IMR-90 (cell line): ENCODE results near the gene ABLIM3. TPM values are rescaled to one million over a fixed set of nuclear protein-coding genes. Genes with fewer than 3 reads are reported as not detected.

ENCODE experiments used
- ATAC-seq: fragments of 200-7000 bp; cut with Tn5 transposase; 2 replicates; pipeline ENCODE4 v1.9.1; 2020; ENCODE audit warnings: low read depth, mild to moderate bottlenecking, moderate library complexity
- BruUV-seq: library from RNA; stranded (reverse); fragments of 400-500 nt; replicated peaks from 2 replicates; lab custom pipeline; 2021; lab: Mats Ljungman, UMichigan
- CTCF ChIA-PET: fragments of 300-600 bp; formaldehyde crosslinking; extraction: SDS; loops from one replicate; lab custom pipeline; 2021; ENCODE audit warnings: antibody characterized with exemption; lab: Yijun Ruan, JAX
- POLR2A ChIA-PET: fragments of 300-600 bp; sonication (Branson Sonifier 250); formaldehyde crosslinking; loops from one replicate; lab custom pipeline; 2022; ENCODE audit warnings: antibody characterized with exemption; ENCODE audit not compliant: unreplicated experiment; lab: Charles Lee
- DNase-seq: peaks from one replicate; pipeline ENCODE4 v3.0.0; 2013
- H2AFZ ChIP-seq: replicated peaks from 2 replicates; pipeline ENCODE3; 2013; ENCODE audit warnings: low read length, mild to moderate bottlenecking; ENCODE audit not compliant: poor library complexity
- H2AK5ac ChIP-seq: 2 replicates; pipeline ENCODE4 v1.6.1; 2013; ENCODE audit warnings: low read depth, low read length, inconsistent platforms
- H2AK9ac ChIP-seq: replicated peaks from 2 replicates; pipeline ENCODE3; 2013; ENCODE audit warnings: mild to moderate bottlenecking, low read depth, low read length, moderate library complexity; ENCODE audit not compliant: poor library complexity
- H2BK120ac ChIP-seq: 2 replicates; pipeline ENCODE4 v1.6.1; 2013; ENCODE audit warnings: low read depth, low read length, inconsistent platforms
- H2BK15ac ChIP-seq: 3 replicates; pipeline ENCODE4 v1.6.1; 2013; ENCODE audit warnings: low read depth, low read length, inconsistent platforms
- H2BK20ac ChIP-seq: 2 replicates; pipeline ENCODE4 v1.6.1; 2013; ENCODE audit warnings: low read depth, mild to moderate bottlenecking, inconsistent platforms, low read length, moderate library complexity
- H2BK5ac ChIP-seq: 2 replicates; pipeline ENCODE4 v1.6.1; 2013; ENCODE audit warnings: mild to moderate bottlenecking, low read depth, low read length, inconsistent platforms; ENCODE audit not compliant: poor library complexity, severe bottlenecking
- H3K14ac ChIP-seq: replicated peaks from 2 replicates; pipeline ENCODE4 v1.6.1; 2013; ENCODE audit warnings: low read depth, low read length, inconsistent platforms
- H3K18ac ChIP-seq: 2 replicates; pipeline ENCODE4 v1.6.1; 2013; ENCODE audit warnings: low read depth, low read length, control low read depth
- H3K23ac ChIP-seq: 2 replicates; pipeline ENCODE4 v1.6.1; 2013; ENCODE audit warnings: low read depth, low read length, inconsistent platforms
- H3K27ac ChIP-seq: 2 replicates; pipeline ENCODE4 v1.5.1; 2013; ENCODE audit warnings: mild to moderate bottlenecking, control low read depth, low read length; ENCODE audit not compliant: insufficient read depth
- H3K27me3 ChIP-seq: 2 replicates; pipeline ENCODE4 v1.6.1; 2013; ENCODE audit warnings: low read length; ENCODE audit not compliant: control insufficient read depth, insufficient read depth
- H3K36me3 ChIP-seq: 2 replicates; pipeline ENCODE4 v1.6.1; 2013; ENCODE audit warnings: low read length, mixed read lengths; ENCODE audit not compliant: control insufficient read depth, insufficient read depth
- H3K4ac ChIP-seq: 2 replicates; pipeline ENCODE4 v1.6.1; 2013; ENCODE audit warnings: low read depth, low read length, inconsistent platforms
- H3K4me1 ChIP-seq: 2 replicates; pipeline ENCODE4 v1.6.1; 2013; ENCODE audit warnings: low read length, mixed read lengths; ENCODE audit not compliant: control insufficient read depth, insufficient read depth
- H3K4me2 ChIP-seq: 2 replicates; pipeline ENCODE4 v1.6.1; 2013; ENCODE audit warnings: low read depth, mild to moderate bottlenecking, control low read depth, low read length, moderate library complexity
- H3K4me3 ChIP-seq: 2 replicates; pipeline ENCODE4 v1.5.1; 2013; ENCODE audit warnings: low read depth, mild to moderate bottlenecking, control low read depth, low read length, moderate library complexity; ENCODE audit not compliant: insufficient read depth
- H3K56ac ChIP-seq: 2 replicates; pipeline ENCODE4 v1.6.1; 2013; ENCODE audit warnings: low read length, inconsistent platforms; ENCODE audit not compliant: insufficient read depth; ENCODE audit errors: extremely low read depth
- H3K79me1 ChIP-seq, 2 experiments: 2 replicates each; pipeline ENCODE4 v1.6.1; 2013; ENCODE audit warnings: low read length in 2 of 2, inconsistent platforms in 1 of 2, low read depth in 1 of 2
- H3K9ac ChIP-seq: 2 replicates; pipeline ENCODE4 v1.6.1; 2013; ENCODE audit warnings: low read depth, low read length, control low read depth
- H3K9me1 ChIP-seq: 2 replicates; pipeline ENCODE4 v1.6.1; 2013; ENCODE audit warnings: low read length, inconsistent platforms; ENCODE audit not compliant: insufficient read depth
- H3K9me3 ChIP-seq: 2 replicates; pipeline ENCODE4 v1.6.1; 2013; ENCODE audit warnings: low read length; ENCODE audit not compliant: control insufficient read depth, insufficient read depth
- H4K20me1 ChIP-seq: 2 replicates; pipeline ENCODE4 v1.6.1; 2013; ENCODE audit warnings: low read length, inconsistent platforms; ENCODE audit not compliant: insufficient read depth
- H4K5ac ChIP-seq: 2 replicates; pipeline ENCODE4 v1.6.1; 2013; ENCODE audit warnings: mild to moderate bottlenecking, low read depth, low read length, control low read depth
- H4K8ac ChIP-seq, 2 experiments: 2 replicates each; pipeline ENCODE4 v1.6.1; 2013; ENCODE audit warnings: low read depth in 2 of 2, low read length in 2 of 2, control low read depth in 1 of 2, inconsistent platforms in 1 of 2
- H4K91ac ChIP-seq: 2 replicates; pipeline ENCODE4 v1.6.1; 2013; ENCODE audit warnings: low read depth, low read length, inconsistent platforms; ENCODE audit not compliant: insufficient read depth
- BHLHE40 ChIP-seq: fragments of 150-350 bp; IDR thresholded peaks from 2 replicates; pipeline ENCODE4 v1.6.1; 2016; ENCODE audit warnings: mild to moderate bottlenecking, low read depth, low read length
- CEBPB ChIP-seq: IDR thresholded peaks from 2 replicates; pipeline ENCODE4 v1.6.1; 2012; ENCODE audit warnings: low read depth, low read length, improper control_type of control experiment
- CHD1 ChIP-seq: IDR thresholded peaks from 2 replicates; pipeline ENCODE4 v1.6.1; 2012; ENCODE audit warnings: low read depth, low read length, improper control_type of control experiment
- FOS ChIP-seq: fragments of 150-350 bp; IDR thresholded peaks from 2 replicates; pipeline ENCODE4 v1.6.1; 2016; ENCODE audit warnings: low read depth, low read length
- MAZ ChIP-seq: IDR thresholded peaks from 2 replicates; pipeline ENCODE4 v1.6.1; 2012; ENCODE audit warnings: low read depth, mild to moderate bottlenecking, low read length, improper control_type of control experiment, moderate library complexity, borderline replicate concordance
- MXI1 ChIP-seq: IDR thresholded peaks from 2 replicates; pipeline ENCODE4 v1.6.1; 2012; ENCODE audit warnings: low read depth, mild to moderate bottlenecking, low read length, moderate library complexity, borderline replicate concordance
- POLR2A ChIP-seq: IDR thresholded peaks from 2 replicates; pipeline ENCODE4 v1.6.1; 2012; ENCODE audit warnings: mild to moderate bottlenecking, low read depth, low read length
- RCOR1 ChIP-seq: IDR thresholded peaks from 2 replicates; pipeline ENCODE4 v1.6.1; 2012; ENCODE audit warnings: mild to moderate bottlenecking, low read length, improper control_type of control experiment; ENCODE audit not compliant: insufficient replicate concordance
- SMC3 ChIP-seq: fragments of 150-350 bp; IDR thresholded peaks from 2 replicates; pipeline ENCODE4 v1.6.1; 2016; ENCODE audit warnings: low read depth, mild to moderate bottlenecking, antibody characterized with exemption, low read length, moderate library complexity
- dilution Hi-C: fragments of 300-500 bp; cut with HindIII; formaldehyde crosslinking; loops from one replicate; pipeline ENCODE4 v1.14.3; 2018; ENCODE audit warnings: low sequenced_read_pairs; ENCODE audit not compliant: unreplicated experiment
- in situ Hi-C: fragments of 300-500 bp; cut with MboI; formaldehyde crosslinking; loops from 3 replicates; pipeline ENCODE4 v1.14.3; 2019; ENCODE audit warnings: low sequenced_read_pairs, inconsistent platforms, mixed read lengths
- intact Hi-C: fragments of 100-400 bp; cut with micrococcal nuclease; formaldehyde crosslinking; loops from 2 replicates; pipeline ENCODE4 v1.10.0; 2022
- polyA plus RNA-seq, 3 experiments: library from polyadenylated mRNA; depleted of rRNA; stranded (reverse); fragments of >200 nt; gene quantifications; 2 replicates each; pipeline ENCODE4 v1.2.3, GENCODE V29; 2012; ENCODE audit warnings: low replicate concordance in 1 of 3
- total RNA-seq: library from RNA; depleted of rRNA; stranded (reverse); fragments of >200 nt; gene quantifications from 2 replicates; pipeline ENCODE4 v1.2.3, GENCODE V29; 2012
- TF ChIP-seq, protein P1 (sequence below): conservative IDR thresholded peaks from 2 replicates; pipeline ENCODE4 v1.5.1; 2012; ENCODE audit warnings: mild to moderate bottlenecking, low read depth, low read length, improper control_type of control experiment
- TF ChIP-seq, protein P2 (sequence below): fragments of 150-350 bp; IDR thresholded peaks from 2 replicates; pipeline ENCODE4 v1.6.1; 2016; ENCODE audit warnings: low read depth, mild to moderate bottlenecking, low read length, moderate library complexity, borderline replicate concordance

ABLIM3 gene
- total and polyA plus RNA-seq, 2 of the 4 experiments (the other 2 are of a cell fraction) = 33.3 to 69.9 TPM

DNA sequence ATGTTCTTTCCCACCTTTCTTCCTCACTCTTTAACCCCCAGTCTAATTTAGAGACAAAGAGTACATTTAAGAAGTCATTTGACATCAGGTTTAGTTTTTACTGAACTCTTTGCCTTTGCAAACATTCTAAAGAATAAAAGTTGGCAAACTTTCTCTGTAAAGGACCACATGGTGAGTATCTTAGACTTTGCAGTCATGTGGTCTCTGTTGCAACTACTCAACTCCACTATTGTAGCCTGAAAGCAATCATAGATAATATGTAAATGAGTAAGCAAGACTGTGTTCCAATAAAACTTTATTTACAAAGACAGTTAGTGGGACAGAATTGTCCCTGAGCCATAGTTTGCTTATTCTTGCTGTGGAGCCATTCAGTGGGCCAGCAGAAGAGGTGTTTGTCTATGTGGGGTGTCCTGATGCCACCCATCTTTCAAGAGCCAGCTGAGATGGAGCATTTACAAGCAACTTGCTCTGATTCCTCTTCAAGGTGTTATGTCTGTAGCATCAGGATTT is 25.4 kb downstream of the ABLIM3 start:
- H3K36me3 ChIP-seq = peaks cover 3% of the 10 kb centered on the region; the same call in 1 of the 2 replicates
- dilution Hi-C loops (no loop called here), in situ Hi-C loops (loop anchor here (25.0 kb wide), 1 partner anchor 396 kb away; the partner anchor contains the start of gene CSNK1A1), intact Hi-C loops (no loop called here)
- TF ChIP-seq FOS (no peak), MAZ (no peak), SMC3 (no peak), BHLHE40 (no peak), POLR2A (no peak), MXI1 (no peak), CEBPB (no peak), RCOR1 (no peak), CHD1 (no peak)
- TF ChIP-seq, protein P1, sequence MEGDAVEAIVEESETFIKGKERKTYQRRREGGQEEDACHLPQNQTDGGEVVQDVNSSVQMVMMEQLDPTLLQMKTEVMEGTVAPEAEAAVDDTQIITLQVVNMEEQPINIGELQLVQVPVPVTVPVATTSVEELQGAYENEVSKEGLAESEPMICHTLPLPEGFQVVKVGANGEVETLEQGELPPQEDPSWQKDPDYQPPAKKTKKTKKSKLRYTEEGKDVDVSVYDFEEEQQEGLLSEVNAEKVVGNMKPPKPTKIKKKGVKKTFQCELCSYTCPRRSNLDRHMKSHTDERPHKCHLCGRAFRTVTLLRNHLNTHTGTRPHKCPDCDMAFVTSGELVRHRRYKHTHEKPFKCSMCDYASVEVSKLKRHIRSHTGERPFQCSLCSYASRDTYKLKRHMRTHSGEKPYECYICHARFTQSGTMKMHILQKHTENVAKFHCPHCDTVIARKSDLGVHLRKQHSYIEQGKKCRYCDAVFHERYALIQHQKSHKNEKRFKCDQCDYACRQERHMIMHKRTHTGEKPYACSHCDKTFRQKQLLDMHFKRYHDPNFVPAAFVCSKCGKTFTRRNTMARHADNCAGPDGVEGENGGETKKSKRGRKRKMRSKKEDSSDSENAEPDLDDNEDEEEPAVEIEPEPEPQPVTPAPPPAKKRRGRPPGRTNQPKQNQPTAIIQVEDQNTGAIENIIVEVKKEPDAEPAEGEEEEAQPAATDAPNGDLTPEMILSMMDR = no peak
- TF ChIP-seq, protein P2, sequence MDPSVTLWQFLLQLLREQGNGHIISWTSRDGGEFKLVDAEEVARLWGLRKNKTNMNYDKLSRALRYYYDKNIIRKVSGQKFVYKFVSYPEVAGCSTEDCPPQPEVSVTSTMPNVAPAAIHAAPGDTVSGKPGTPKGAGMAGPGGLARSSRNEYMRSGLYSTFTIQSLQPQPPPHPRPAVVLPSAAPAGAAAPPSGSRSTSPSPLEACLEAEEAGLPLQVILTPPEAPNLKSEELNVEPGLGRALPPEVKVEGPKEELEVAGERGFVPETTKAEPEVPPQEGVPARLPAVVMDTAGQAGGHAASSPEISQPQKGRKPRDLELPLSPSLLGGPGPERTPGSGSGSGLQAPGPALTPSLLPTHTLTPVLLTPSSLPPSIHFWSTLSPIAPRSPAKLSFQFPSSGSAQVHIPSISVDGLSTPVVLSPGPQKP = no peak
- CTCF ChIA-PET = no interaction called here
- H4K8ac ChIP-seq = no peak overlapping the region; a peak in 1 of 4 replicates
- H2BK20ac ChIP-seq = no peak overlapping the region
- H3K27ac ChIP-seq = no peak overlapping the region
- H3K9me1 ChIP-seq = peaks cover 35% of the 10 kb centered on the region
- H3K18ac ChIP-seq = no peak overlapping the region; the same call in 1 of the 2 replicates
- POLR2A ChIA-PET = no interaction called here
- BruUV-seq = no TSS peak
- H3K56ac ChIP-seq = no peak overlapping the region
- no peak overlapping the region for H3K4me2 ChIP-seq
- H2AK9ac ChIP-seq = no peak overlapping the region
- H3K4me3 ChIP-seq = no peak overlapping the region
- peak overlapping the region; percentile 44 for H2BK5ac ChIP-seq
- no peak overlapping the region for H2BK120ac ChIP-seq
- H4K91ac ChIP-seq = no peak overlapping the region
- H3K4ac ChIP-seq = no peak overlapping the region
- DNase-seq = peak; percentile 36
- no peaks in the 10 kb centered on the region for H3K9me3 ChIP-seq
- H2BK15ac ChIP-seq = peak overlapping the region; percentile 2; the same call in 2 of the 3 replicates
- ATAC-seq = no peak
- no peak overlapping the region for H2AK5ac ChIP-seq
- no peaks in the 10 kb centered on the region for H3K27me3 ChIP-seq
- no peak overlapping the region for H4K5ac ChIP-seq
- no peak overlapping the region for H2AFZ ChIP-seq
- H3K9ac ChIP-seq = no peak overlapping the region
- H3K79me1 ChIP-seq = peaks cover 43 to 83% of the 10 kb centered on the region in 2 experiments
- H4K20me1 ChIP-seq = no peaks in the 10 kb centered on the region
- peaks cover 18% of the 10 kb centered on the region for H3K4me1 ChIP-seq
- 0 out of 2 replicates have a peak overlapping the region, but pooled peaks have one; percentile 8 for H3K23ac ChIP-seq
- no peak overlapping the region for H3K14ac ChIP-seq
